Measurements from ENCODE around the gene TCHP. TPM values are rescaled to one million over a fixed set of nuclear protein-coding genes. Genes with fewer than 3 reads are reported as not detected.
A peak's percentile ranks its signal among the peaks of the same experiment; 100 is the strongest.

Gene TCHP
- total RNA-seq, 2 donors from 2014 or later = 22.5 to 25.1 TPM

DNA sequence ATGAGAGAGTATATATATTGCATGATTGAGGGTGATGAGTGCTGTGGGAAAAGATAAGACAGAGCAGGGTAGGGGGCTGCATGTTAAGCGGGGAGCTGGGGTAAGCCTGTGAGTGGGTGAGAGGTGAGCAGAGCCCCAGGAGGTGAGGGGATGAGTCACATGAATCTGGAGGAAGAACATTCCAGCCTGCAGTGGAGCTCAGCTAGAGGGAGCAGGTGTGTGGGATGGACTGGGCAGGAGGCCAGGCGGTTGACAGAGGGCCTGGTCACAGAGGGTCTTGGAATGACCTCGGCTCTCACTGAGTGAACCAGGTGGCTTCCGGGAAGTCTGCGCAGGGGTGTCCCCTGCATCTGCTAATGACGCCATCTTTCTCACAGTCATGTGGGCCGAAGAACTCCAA lies 51.7 kb downstream of the TCHP start:
- ATAC-seq (replicated peaks in 1 of 2) (no peak), DNase-seq (no peak)
- Mint-ChIP-seq H3K27me3 (ENCODE audit: low read depth) (no peaks in the 10 kb centered on the region), H3K4me3 (no peak overlapping the region), H3K27ac (peak overlapping the region; percentile 61), H3K4me1 (ENCODE audit: low read depth) (peaks cover 33% of the 10 kb centered on the region), H3K9me3 (no peaks in the 10 kb centered on the region), H3K36me3 (ENCODE audit: insufficient read depth in 2 of 2) (peaks cover 11 to 34% of the 10 kb centered on the region in 2 donors)

- DNase-seq (no peak), ATAC-seq (replicated peaks in 1 of 2) (peak; percentile 37 to 53)
- peaks cover 28% of the 10 kb centered on the region for H3K4me1 Mint-ChIP-seq (ENCODE audit: low read depth)
- H3K9me3 Mint-ChIP-seq = no peaks in the 10 kb centered on the region
- H3K4me3 Mint-ChIP-seq = no peak overlapping the region
- peaks cover 11 to 30% of the 10 kb centered on the region in 2 donors for H3K36me3 Mint-ChIP-seq (ENCODE audit: insufficient read depth in 2 of 2)
- no peaks in the 10 kb centered on the region for H3K27me3 Mint-ChIP-seq (ENCODE audit: low read depth)
- peak overlapping the region; percentile 2 for H3K27ac Mint-ChIP-seq
Observed at GRCh38 chr12:109952160-109952858, 52.2 kb downstream of the TCHP start.

GRCh38 chr12:109952873-109953272 lies 52.8 kb downstream of the TCHP start:
- peaks cover 11 to 32% of the 10 kb centered on the region in 2 donors for H3K36me3 Mint-ChIP-seq (ENCODE audit: insufficient read depth in 2 of 2)
- peak overlapping the region; percentile 2 for H3K27ac Mint-ChIP-seq
- H3K9me3 Mint-ChIP-seq = no peaks in the 10 kb centered on the region
- H3K4me1 Mint-ChIP-seq (ENCODE audit: low read depth) = peaks cover 22% of the 10 kb centered on the region
- DNase-seq (no peak), ATAC-seq (replicated peaks in 1 of 2) (no peak)
- no peak overlapping the region for H3K4me3 Mint-ChIP-seq
- H3K27me3 Mint-ChIP-seq (ENCODE audit: low read depth) = no peaks in the 10 kb centered on the region

DNA sequence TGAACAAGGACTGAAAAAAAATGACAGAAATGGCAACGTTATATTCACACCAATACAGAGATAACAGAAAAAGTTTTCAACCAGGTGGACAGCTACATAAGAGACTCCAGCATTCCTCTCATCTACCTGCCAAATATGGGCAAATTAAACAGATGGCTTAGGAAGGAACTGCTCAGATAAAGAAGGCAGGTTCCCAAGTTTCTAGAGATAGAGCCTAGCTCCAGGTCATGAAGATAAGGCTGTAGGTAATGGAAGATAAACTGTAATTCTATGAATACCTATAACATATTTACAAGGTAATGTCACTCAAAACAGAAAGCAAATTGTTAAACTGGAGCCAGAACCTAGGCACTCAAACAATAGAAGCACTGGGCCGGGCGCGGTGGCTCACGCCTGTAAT lies 53.6 kb downstream of the TCHP start:
- Mint-ChIP-seq H3K36me3 (ENCODE audit: insufficient read depth in 2 of 2) (peaks cover 7 to 31% of the 10 kb centered on the region in 2 donors), H3K27me3 (ENCODE audit: low read depth) (no peaks in the 10 kb centered on the region), H3K27ac (peak overlapping the region; percentile 33), H3K4me1 (ENCODE audit: low read depth) (peaks cover 14% of the 10 kb centered on the region), H3K9me3 (no peaks in the 10 kb centered on the region), H3K4me3 (no peak overlapping the region)
- DNase-seq (no peak), ATAC-seq (replicated peaks in 1 of 2) (no peak)

DNA sequence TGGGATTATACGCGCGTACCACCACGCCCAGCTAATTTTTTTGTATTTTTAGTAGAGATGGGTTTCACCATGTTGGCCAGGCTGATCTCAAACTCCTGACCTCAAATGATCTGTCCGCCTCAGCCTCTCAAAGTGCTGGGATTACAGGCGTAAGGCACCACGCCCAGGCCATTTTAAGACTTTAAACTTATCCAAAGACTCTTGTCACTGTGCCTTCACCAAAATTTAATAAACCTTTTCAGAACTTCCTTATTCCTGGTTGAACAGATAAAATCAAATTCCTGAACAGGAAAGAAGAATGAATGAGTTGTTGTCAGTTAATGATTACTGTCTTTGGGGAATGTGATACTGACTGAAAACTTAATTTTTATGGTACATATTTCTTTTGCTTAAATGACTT lies 58.3 kb downstream of the TCHP start:
- H3K4me3 Mint-ChIP-seq = no peak overlapping the region
- no peaks in the 10 kb centered on the region for H3K9me3 Mint-ChIP-seq
- ATAC-seq (replicated peaks in 1 of 2) = no peak
- H3K4me1 Mint-ChIP-seq (ENCODE audit: low read depth) = peaks cover 12% of the 10 kb centered on the region
- H3K27ac Mint-ChIP-seq = no peak overlapping the region
- no peak for DNase-seq
- no peaks in the 10 kb centered on the region for H3K27me3 Mint-ChIP-seq (ENCODE audit: low read depth)
- peaks cover 4 to 18% of the 10 kb centered on the region in 2 donors for H3K36me3 Mint-ChIP-seq (ENCODE audit: insufficient read depth in 2 of 2)

DNA sequence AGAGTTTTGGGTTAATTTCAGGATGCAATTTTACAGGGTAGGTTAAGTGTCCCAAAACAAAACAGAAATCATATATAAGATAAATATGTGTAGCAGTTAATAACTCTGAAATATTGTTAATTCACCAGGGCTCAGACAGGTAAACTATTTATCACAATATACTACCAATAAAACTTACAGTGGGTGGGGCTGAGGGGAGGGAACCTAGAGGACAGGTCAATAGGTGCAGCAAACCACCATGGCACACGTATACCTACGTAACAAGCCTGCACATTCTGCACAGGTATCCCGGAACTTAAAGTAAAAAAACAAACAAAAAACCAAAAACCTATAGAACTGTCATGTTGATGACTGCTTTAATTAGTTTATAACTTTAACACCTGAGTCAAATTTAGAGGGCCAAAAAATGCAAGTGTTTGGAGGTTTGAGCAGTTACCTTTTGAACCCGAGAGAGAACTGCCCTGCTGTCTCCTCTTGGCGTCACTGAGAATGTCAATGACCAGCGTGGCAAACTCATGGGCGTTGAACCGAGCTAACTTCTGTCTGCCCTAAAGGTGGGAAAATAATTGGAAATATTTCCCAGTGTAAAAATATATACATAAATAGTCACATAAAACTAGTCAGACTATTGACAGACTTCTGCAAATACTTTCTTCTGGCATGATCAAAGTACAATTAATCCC lies 59.5 kb downstream of the TCHP start:
- DNase-seq (no peak), ATAC-seq (replicated peaks in 1 of 2) (no peak)
- peaks cover 5 to 23% of the 10 kb centered on the region in 2 donors for H3K36me3 Mint-ChIP-seq (ENCODE audit: insufficient read depth in 2 of 2)
- no peak overlapping the region for H3K27ac Mint-ChIP-seq
- H3K27me3 Mint-ChIP-seq (ENCODE audit: low read depth) = no peaks in the 10 kb centered on the region
- no peak overlapping the region for H3K4me3 Mint-ChIP-seq
- H3K9me3 Mint-ChIP-seq = no peaks in the 10 kb centered on the region
- peaks cover 14% of the 10 kb centered on the region for H3K4me1 Mint-ChIP-seq (ENCODE audit: low read depth)

GRCh38 chr12:109961201-109961600 lies 61.1 kb downstream of the TCHP start:
- H3K4me3 Mint-ChIP-seq = no peak overlapping the region
- H3K27ac Mint-ChIP-seq = peak overlapping the region; percentile 39
- H3K4me1 Mint-ChIP-seq (ENCODE audit: low read depth) = peaks cover 14% of the 10 kb centered on the region
- no peak for DNase-seq
- ATAC-seq (replicated peaks in 1 of 2) = no peak
- no peaks in the 10 kb centered on the region for H3K27me3 Mint-ChIP-seq (ENCODE audit: low read depth)
- H3K36me3 Mint-ChIP-seq (ENCODE audit: insufficient read depth in 2 of 2) = peaks cover 7 to 23% of the 10 kb centered on the region in 2 donors
- no peaks in the 10 kb centered on the region for H3K9me3 Mint-ChIP-seq

- peaks cover 10 to 27% of the 10 kb centered on the region in 2 donors for H3K36me3 Mint-ChIP-seq (ENCODE audit: insufficient read depth in 2 of 2)
- H3K27ac Mint-ChIP-seq = no peak overlapping the region
- ATAC-seq (replicated peaks in 1 of 2) (peak in 1 of 2 donors; percentile 62), DNase-seq (no peak)
- no peaks in the 10 kb centered on the region for H3K9me3 Mint-ChIP-seq
- H3K4me3 Mint-ChIP-seq = no peak overlapping the region
- H3K4me1 Mint-ChIP-seq (ENCODE audit: low read depth) = peaks cover 14% of the 10 kb centered on the region
- H3K27me3 Mint-ChIP-seq (ENCODE audit: low read depth) = no peaks in the 10 kb centered on the region
Observed at GRCh38 chr12:109961612-109962011, 61.5 kb downstream of the TCHP start.

- Mint-ChIP-seq H3K4me1 (ENCODE audit: low read depth) (peaks cover 15% of the 10 kb centered on the region), H3K36me3 (ENCODE audit: insufficient read depth in 2 of 2) (peaks cover 11 to 25% of the 10 kb centered on the region in 2 donors), H3K27me3 (ENCODE audit: low read depth) (no peaks in the 10 kb centered on the region), H3K27ac (peak overlapping the region; percentile 16), H3K9me3 (no peaks in the 10 kb centered on the region), H3K4me3 (no peak overlapping the region)
- peak in 1 of 2 donors; percentile 51 for ATAC-seq (replicated peaks in 1 of 2)
- no peak for DNase-seq
Observed at GRCh38 chr12:109962398-109962797, 62.3 kb downstream of the TCHP start.

DNA sequence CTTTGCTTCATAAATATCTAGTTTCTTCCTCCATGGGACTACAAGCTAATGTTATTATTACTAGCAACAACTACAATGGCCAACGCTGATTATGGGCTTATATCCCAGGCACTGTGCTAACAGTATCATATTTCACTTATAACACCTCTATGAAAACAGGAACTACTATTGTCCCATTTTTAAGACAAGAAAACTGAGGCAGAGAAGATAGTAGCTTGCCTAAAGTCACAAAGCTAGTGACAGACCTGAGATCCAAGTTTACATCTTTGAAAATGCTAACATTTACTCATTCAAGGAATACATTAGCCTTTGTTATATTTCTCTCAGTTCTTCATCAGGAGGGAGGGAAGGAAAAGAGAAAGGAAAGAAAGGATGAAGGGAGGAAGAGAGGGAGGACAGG lies 63.3 kb downstream of the TCHP start:
- peak overlapping the region; percentile 16 for H3K27ac Mint-ChIP-seq
- H3K36me3 Mint-ChIP-seq (ENCODE audit: insufficient read depth in 2 of 2) = peaks cover 11 to 24% of the 10 kb centered on the region in 2 donors
- H3K4me3 Mint-ChIP-seq = no peak overlapping the region
- H3K27me3 Mint-ChIP-seq (ENCODE audit: low read depth) = no peaks in the 10 kb centered on the region
- ATAC-seq (replicated peaks in 1 of 2) (no peak), DNase-seq (no peak)
- H3K4me1 Mint-ChIP-seq (ENCODE audit: low read depth) = peaks cover 25% of the 10 kb centered on the region
- no peaks in the 10 kb centered on the region for H3K9me3 Mint-ChIP-seq

DNA sequence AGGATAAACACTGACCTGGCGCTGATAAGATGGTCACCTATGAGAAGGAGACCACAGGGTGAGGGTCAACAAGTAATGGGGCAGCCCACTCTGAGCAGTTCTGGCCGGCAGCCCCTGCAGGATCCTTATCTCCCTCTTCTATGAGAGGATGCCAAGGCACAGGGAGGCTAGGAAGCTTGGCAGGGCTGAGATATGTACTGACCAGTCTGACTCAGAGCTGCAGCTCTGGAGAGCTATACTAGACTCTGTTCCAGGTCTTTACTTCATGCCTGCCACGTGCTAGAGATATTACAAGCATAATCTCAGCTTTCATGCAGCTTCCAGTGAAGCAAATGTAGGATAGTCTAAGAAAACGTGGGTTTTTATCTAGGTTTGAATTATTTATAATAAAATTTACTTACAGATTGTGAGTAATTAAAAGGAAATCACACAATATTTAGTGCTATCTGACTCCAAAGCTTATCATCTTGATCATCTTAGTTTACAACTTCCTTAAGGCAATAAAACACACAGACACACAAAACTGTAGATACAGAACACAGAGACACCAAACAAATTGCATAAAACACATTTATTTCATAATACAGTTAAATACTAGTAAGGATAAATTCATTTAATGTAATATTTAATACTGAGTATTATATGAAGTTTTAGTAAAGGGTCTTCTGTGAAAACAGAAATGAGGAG lies 63.8 kb downstream of the TCHP start:
- ATAC-seq (replicated peaks in 1 of 2) (no peak), DNase-seq (no peak)
- Mint-ChIP-seq H3K4me1 (ENCODE audit: low read depth) (peaks cover 30% of the 10 kb centered on the region), H3K27ac (peak overlapping the region; percentile 86), H3K4me3 (no peak overlapping the region), H3K36me3 (ENCODE audit: insufficient read depth in 2 of 2) (peaks cover 11 to 21% of the 10 kb centered on the region in 2 donors), H3K9me3 (no peaks in the 10 kb centered on the region), H3K27me3 (ENCODE audit: low read depth) (no peaks in the 10 kb centered on the region)

- no peak for ATAC-seq (replicated peaks in 1 of 2)
- no peaks in the 10 kb centered on the region for H3K9me3 Mint-ChIP-seq
- DNase-seq = no peak
- H3K4me1 Mint-ChIP-seq (ENCODE audit: low read depth) = peaks cover 44% of the 10 kb centered on the region
- peaks cover 9 to 28% of the 10 kb centered on the region in 2 donors for H3K36me3 Mint-ChIP-seq (ENCODE audit: insufficient read depth in 2 of 2)
- no peaks in the 10 kb centered on the region for H3K27me3 Mint-ChIP-seq (ENCODE audit: low read depth)
- H3K4me3 Mint-ChIP-seq = no peak overlapping the region
- H3K27ac Mint-ChIP-seq = peak overlapping the region; percentile 86
Observed at GRCh38 chr12:109966546-109966945, 66.5 kb downstream of the TCHP start.

DNA sequence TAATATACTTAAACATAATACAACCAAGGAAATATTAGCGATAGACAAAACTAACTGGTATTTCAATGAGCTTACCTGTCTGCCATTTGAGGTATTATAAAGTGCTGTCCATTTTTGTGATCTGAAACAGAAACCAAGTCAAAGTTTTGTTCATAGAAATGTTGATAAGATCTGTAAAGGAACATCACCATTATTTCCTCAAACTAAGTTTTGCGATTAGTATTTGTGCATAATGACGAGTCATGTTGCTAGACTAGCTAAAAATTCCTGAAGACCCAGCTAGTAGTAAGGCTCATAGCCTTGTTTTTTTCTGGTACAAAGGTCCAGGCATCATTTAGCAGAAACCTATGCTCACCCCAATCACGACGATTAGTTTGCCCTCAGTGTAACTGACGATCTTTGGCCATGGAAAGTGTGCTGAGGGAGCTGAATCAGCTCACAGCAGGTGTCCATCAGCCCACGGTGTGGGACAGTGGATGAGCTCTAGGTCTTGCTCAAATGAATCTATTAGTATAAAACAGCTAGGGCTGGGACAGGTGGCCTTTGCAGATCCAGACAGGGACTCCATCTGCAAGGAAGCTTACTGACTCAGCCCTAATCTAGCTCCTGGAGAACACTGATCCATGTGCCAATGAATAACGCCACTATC lies 67.4 kb downstream of the TCHP start:
- DNase-seq (no peak), ATAC-seq (replicated peaks in 1 of 2) (peak in 1 of 2 donors; percentile 50)
- H3K27me3 Mint-ChIP-seq (ENCODE audit: low read depth) = no peaks in the 10 kb centered on the region
- H3K4me3 Mint-ChIP-seq = peak overlapping the region in 1 of 2 donors; percentile 74
- peak overlapping the region; percentile 80 for H3K27ac Mint-ChIP-seq
- peaks cover 40% of the 10 kb centered on the region for H3K4me1 Mint-ChIP-seq (ENCODE audit: low read depth)
- H3K9me3 Mint-ChIP-seq = no peaks in the 10 kb centered on the region
- H3K36me3 Mint-ChIP-seq (ENCODE audit: insufficient read depth in 2 of 2) = peaks cover 9 to 32% of the 10 kb centered on the region in 2 donors
